NB4 (cell line): ENCODE data around the gene LIF.

Experiments used
- DNase-seq: peaks from one replicate; pipeline ENCODE4 v3.0.0; 2010; ENCODE audit warnings: low read depth
- H3K4me3 ChIP-seq: one replicate; pipeline ENCODE4 v1.5.1; 2011; ENCODE audit warnings: mild to moderate bottlenecking, low read depth, low read length, moderate library complexity
- CTCF ChIP-seq: IDR thresholded peaks from one replicate; pipeline ENCODE4 v1.5.1; 2012; ENCODE audit warnings: low read depth, low read length
- MAX ChIP-seq: IDR thresholded peaks from 2 replicates; pipeline ENCODE4 v1.6.1; 2011; ENCODE audit warnings: low read depth, low read length
- MYC ChIP-seq: IDR thresholded peaks from 2 replicates; pipeline ENCODE4 v1.6.1; 2011; ENCODE audit warnings: low read depth, low read length
- POLR2A ChIP-seq: IDR thresholded peaks from 2 replicates; pipeline ENCODE4 v1.6.1; 2011; ENCODE audit warnings: mild to moderate bottlenecking; ENCODE audit not compliant: insufficient read length; ENCODE audit errors: extremely low read depth

Gene LIF

GRCh38 chr22:30245985-30246813 is at the start of gene LIF:
Gene LIF, minus strand, starts transcription at chr22:30246759. Its CDS starts 64 bp downstream, at chr22:30246695.
- H3K4me3 ChIP-seq = no peak within 1 kb of the TSS
- TF ChIP-seq MAX (no peak), POLR2A (no peak), CTCF (no peak), MYC (no peak)
- no peak for DNase-seq

GRCh38 chr22:30296324-30296723 is 49.8 kb upstream of the LIF start:
- TF ChIP-seq CTCF (no peak), MAX (no peak), POLR2A (no peak), MYC (no peak)
- no peak for DNase-seq
- no peak overlapping the region for H3K4me3 ChIP-seq

GRCh38 chr22:30295576-30295975 is 49.0 kb upstream of the LIF start:
- TF ChIP-seq CTCF (no peak), MAX (no peak), POLR2A (no peak), MYC (no peak)
- no peak for DNase-seq
- H3K4me3 ChIP-seq = no peak overlapping the region

- no peak for TF ChIP-seq CTCF
- TF ChIP-seq POLR2A = no peak
- TF ChIP-seq MYC = no peak
- TF ChIP-seq MAX = no peak
- H3K4me3 ChIP-seq = no peak overlapping the region
- DNase-seq = no peak
Measured at GRCh38 chr22:30294830-30295229, 48.3 kb upstream of the LIF start.

- no peak overlapping the region for H3K4me3 ChIP-seq
- TF ChIP-seq MYC (no peak), POLR2A (no peak), MAX (no peak), CTCF (no peak)
- DNase-seq = no peak
Measured at GRCh38 chr22:30294066-30294465, 47.5 kb upstream of the LIF start.
